Gastroesophageal sphincter (tissue), 4 donors: Measurements from ENCODE around the gene CHGA. TPM values are rescaled to one million over a fixed set of nuclear protein-coding genes. Genes with fewer than 3 reads are reported as not detected.

Experiments
- ATAC-seq: fragments of 150-250 bp; one replicate; pipeline ENCODE4 v1.9.1; 2016; ENCODE audit warnings: mild to moderate bottlenecking, moderate library complexity
- H3K27ac ChIP-seq, 4 donors: fragments of 200-600 bp; sonication (generic) in 3 of 4; 1 replicate in 3 of 4; 2 replicates in 1 of 4; pipeline ENCODE4 v1.5.1; 2016 to 2019
- H3K27me3 ChIP-seq: fragments of 200-600 bp; sonication (generic); one replicate; pipeline ENCODE4 v1.5.1; 2019
- H3K36me3 ChIP-seq, 2 donors: fragments of 200-600 bp; sonication (generic); one replicate each; pipeline ENCODE4 v1.5.1; 2019; ENCODE audit warnings: control low read depth in 1 of 2
- H3K4me1 ChIP-seq, 3 donors: fragments of 200-600 bp; sonication (generic); 1 replicate in 2 of 3; 2 replicates in 1 of 3; pipeline ENCODE4 v1.5.1; 2016 to 2019; ENCODE audit warnings: control low read depth in 2 of 3
- H3K4me3 ChIP-seq, 2 donors: fragments of 200-600 bp; sonication (generic); one replicate each; pipeline ENCODE4 v1.5.1; 2019; ENCODE audit warnings: mild to moderate bottlenecking in 1 of 2, moderate library complexity in 1 of 2
- H3K9me3 ChIP-seq, 3 donors: fragments of 200-600 bp; sonication (generic); one replicate each; pipeline ENCODE4 v1.5.1; 2017 to 2019; ENCODE audit warnings: control low read depth in 2 of 3
- EP300 ChIP-seq: sonication (generic); formaldehyde crosslinking; IDR thresholded peaks from one replicate; pipeline ENCODE4 v1.6.1; 2017; ENCODE audit warnings: antibody characterized with exemption, mild to moderate bottlenecking
- POLR2A ChIP-seq, 2 donors: fragments of 450-650 bp; IDR thresholded peaks; one replicate each; pipeline ENCODE4 v1.6.1; 2017; ENCODE audit warnings: antibody characterized with exemption in 2 of 2, mild to moderate bottlenecking in 2 of 2, moderate library complexity in 1 of 2
- POLR2AphosphoS5 ChIP-seq: sonication (generic); formaldehyde crosslinking; IDR thresholded peaks from one replicate; pipeline ENCODE4 v1.6.1; 2017; ENCODE audit warnings: antibody characterized with exemption
- WGBS, 2 donors: methylation state at CpG; one replicate each; pipeline ENCODE4 v1.1.5; 2018; ENCODE audit warnings: low coverage in 1 of 2; 5-methylcytosine and 5-hydroxymethylcytosine counted together
- total RNA-seq, 4 donors: library from RNA; depleted of rRNA; stranded (reverse); fragments of >200 nt; gene quantifications; one replicate each; pipeline ENCODE4 v1.1.0, GENCODE V29; 2016
- TF ChIP-seq, protein P1 (sequence below), 4 experiments: fragments of 200-600 bp in 2 of 4; fragments of 450-650 bp in 2 of 4; sonication (generic) in 1 of 4; IDR thresholded peaks; one replicate each; pipeline ENCODE4 v1.5.1; 2017 to 2019; ENCODE audit warnings: antibody characterized with exemption in 4 of 4, mild to moderate bottlenecking in 2 of 4, moderate library complexity in 2 of 4

The CHGA gene, protein sequence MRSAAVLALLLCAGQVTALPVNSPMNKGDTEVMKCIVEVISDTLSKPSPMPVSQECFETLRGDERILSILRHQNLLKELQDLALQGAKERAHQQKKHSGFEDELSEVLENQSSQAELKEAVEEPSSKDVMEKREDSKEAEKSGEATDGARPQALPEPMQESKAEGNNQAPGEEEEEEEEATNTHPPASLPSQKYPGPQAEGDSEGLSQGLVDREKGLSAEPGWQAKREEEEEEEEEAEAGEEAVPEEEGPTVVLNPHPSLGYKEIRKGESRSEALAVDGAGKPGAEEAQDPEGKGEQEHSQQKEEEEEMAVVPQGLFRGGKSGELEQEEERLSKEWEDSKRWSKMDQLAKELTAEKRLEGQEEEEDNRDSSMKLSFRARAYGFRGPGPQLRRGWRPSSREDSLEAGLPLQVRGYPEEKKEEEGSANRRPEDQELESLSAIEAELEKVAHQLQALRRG
- 1 to 10 TPM in 3 of 4 donors, not detected in 1; 1.8 TPM for total RNA-seq

DNA sequence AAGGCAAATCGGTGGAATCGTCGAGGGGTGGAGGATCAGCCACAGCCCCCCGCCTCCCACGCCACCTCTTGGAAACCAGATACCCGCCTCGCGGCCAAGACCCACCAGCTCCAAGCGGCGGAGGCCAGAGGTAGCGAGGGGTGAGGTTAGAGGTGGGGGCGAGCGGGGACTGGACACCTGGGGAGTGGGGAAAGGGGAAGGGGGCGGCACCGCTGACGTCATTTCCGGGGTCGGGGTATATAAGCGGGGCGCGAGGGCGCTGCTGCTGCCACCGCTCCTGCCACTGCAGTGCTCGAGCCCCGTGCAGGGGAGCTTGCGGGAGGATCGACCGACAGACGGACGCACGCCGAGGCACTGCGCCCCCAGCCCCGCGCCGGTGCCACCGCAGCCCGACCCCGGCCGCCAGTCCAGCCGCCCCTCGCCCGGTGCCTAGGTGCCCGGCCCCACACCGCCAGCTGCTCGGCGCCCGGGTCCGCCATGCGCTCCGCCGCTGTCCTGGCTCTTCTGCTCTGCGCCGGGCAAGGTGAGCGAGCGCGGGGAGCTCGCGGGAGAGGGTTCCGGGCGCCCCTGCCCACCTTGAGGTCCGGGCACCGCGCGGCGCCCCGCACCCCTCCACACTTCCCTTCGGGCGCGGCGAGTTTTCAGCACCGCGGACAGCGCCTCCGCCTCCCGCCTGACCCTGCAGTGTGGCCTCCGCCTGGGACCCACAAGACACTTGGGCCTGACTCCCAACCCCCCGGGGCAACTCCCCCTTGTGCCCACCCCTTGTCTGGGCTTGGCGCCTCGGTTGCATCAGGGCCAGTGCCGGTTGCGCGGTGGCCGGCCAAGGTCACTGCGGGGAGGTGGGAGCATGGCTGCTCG, at the start of gene CHGA:
Gene CHGA (plus strand): TSS at position 268 of the 861 bp plus-strand sequence. CDS start 210 bp downstream, at position 478.
- no peaks in the 10 kb centered on the region for H3K36me3 ChIP-seq
- peaks cover 0 to 9% (median 0%) of the 10 kb centered on the region in 3 donors for H3K4me1 ChIP-seq
- TF ChIP-seq POLR2A (IDR thresholded peaks at IDR 0.05) = no peak
- 2% methylated on average over 15 of the region's 86 CpGs; no CpG with 5 or more reads in 1 of the 2 donors for WGBS, 2 donors
- H3K4me3 ChIP-seq = no peak within 1 kb of the TSS
- H3K9me3 ChIP-seq = no peaks in the 10 kb centered on the region
- peaks cover 46% of the 10 kb centered on the region for H3K27me3 ChIP-seq
- H3K27ac ChIP-seq = no peak within 1 kb of the TSS
- peak; percentile 68 for ATAC-seq

- TF ChIP-seq POLR2A (IDR thresholded peaks at IDR 0.05) (no peak), POLR2AphosphoS5 (peak; percentile 47)
- Histone ChIP-seq H3K27ac (no peak overlapping the region), H3K4me1 (peaks cover 0 to 11% (median 0%) of the 10 kb centered on the region in 3 donors), H3K9me3 (no peaks in the 10 kb centered on the region), H3K27me3 (peaks cover 25% of the 10 kb centered on the region), H3K4me3 (no peak overlapping the region), H3K36me3 (no peaks in the 10 kb centered on the region)
- ATAC-seq = no peak
- 20 to 50% methylated on average over 5 to 11 of the region's 13 CpGs for WGBS, 2 donors
These were observed 47.8 kb upstream of the CHGA start for GRCh38 chr14:92874962-92875661.

DNA sequence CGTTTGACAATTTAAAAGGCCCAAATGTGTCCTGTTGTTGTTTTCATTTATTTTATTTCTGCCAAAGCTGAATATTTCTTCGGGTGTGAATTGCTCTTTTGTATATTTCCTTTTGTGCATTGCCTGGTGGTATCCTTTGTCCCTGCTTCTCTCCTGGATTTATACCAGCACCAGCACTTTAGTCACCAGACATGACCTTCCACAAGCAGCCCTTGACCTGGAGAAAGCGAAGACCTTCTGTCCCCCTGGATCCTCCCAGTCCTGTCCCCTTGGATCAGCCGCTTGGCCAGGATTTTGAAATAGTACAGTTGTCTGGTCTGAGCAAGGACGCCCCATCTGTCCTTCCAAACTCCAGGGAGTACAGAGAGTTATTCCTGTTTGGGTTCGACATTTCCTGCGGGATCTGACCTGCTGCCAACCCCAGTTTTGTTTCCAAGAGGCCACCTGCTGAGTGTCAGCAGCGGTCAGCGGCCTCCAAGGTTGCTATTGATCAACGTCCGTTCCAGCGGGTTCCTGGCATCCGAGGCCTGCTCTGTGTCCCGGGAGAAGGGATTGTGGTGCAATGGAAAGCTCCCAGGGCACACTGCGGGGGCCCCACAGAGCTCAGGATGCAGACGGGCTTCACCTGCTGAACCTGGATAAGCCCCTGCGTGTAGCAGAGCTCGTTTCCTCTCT, 45.1 kb upstream of the CHGA start:
- ATAC-seq = peak; percentile 85

GRCh38 chr14:92880351-92880750, 42.6 kb upstream of the CHGA start:
- H3K9me3 ChIP-seq = peaks cover 0 to 4% (median 0%) of the 10 kb centered on the region in 3 donors

More for the DNA sequence above, 45.1 kb upstream of the CHGA start:
- TF ChIP-seq, protein P1, sequence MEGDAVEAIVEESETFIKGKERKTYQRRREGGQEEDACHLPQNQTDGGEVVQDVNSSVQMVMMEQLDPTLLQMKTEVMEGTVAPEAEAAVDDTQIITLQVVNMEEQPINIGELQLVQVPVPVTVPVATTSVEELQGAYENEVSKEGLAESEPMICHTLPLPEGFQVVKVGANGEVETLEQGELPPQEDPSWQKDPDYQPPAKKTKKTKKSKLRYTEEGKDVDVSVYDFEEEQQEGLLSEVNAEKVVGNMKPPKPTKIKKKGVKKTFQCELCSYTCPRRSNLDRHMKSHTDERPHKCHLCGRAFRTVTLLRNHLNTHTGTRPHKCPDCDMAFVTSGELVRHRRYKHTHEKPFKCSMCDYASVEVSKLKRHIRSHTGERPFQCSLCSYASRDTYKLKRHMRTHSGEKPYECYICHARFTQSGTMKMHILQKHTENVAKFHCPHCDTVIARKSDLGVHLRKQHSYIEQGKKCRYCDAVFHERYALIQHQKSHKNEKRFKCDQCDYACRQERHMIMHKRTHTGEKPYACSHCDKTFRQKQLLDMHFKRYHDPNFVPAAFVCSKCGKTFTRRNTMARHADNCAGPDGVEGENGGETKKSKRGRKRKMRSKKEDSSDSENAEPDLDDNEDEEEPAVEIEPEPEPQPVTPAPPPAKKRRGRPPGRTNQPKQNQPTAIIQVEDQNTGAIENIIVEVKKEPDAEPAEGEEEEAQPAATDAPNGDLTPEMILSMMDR (IDR thresholded peaks at IDR 0.05) = no peak
- no peak for TF ChIP-seq EP300
- TF ChIP-seq POLR2AphosphoS5 = peak; percentile 71
- Histone ChIP-seq H3K27ac (no peak overlapping the region), H3K9me3 (no peaks in the 10 kb centered on the region), H3K4me3 (no peak overlapping the region), H3K36me3 (no peaks in the 10 kb centered on the region), H3K4me1 (peaks cover 0 to 11% (median 0%) of the 10 kb centered on the region in 3 donors), H3K27me3 (peaks cover 42% of the 10 kb centered on the region)
- WGBS, 2 donors = 20 to 34% methylated on average over 4 to 11 of the region's 18 CpGs

GRCh38 chr14:92880851-92881250, 42.1 kb upstream of the CHGA start:
- Histone ChIP-seq H3K4me1 (peaks cover 0 to 11% (median 0%) of the 10 kb centered on the region in 3 donors), H3K9me3 (peaks cover 0 to 4% (median 0%) of the 10 kb centered on the region in 3 donors), H3K36me3 (no peaks in the 10 kb centered on the region), H3K27me3 (peaks cover 41% of the 10 kb centered on the region), H3K27ac (no peak overlapping the region), H3K4me3 (no peak overlapping the region)
- 40% methylated on average over 2 of the region's 12 CpGs; no CpG with 5 or more reads in 1 of the 2 donors for WGBS, 2 donors
- no peak for ATAC-seq
- TF ChIP-seq, protein P1 (IDR thresholded peaks at IDR 0.05) = peak in 1 of 4 experiments; percentile 19
- no peak for TF ChIP-seq POLR2A (IDR thresholded peaks at IDR 0.05)

More at GRCh38 chr14:92880351-92880750, 42.6 kb upstream of the CHGA start:
- no peak overlapping the region for H3K27ac ChIP-seq
- no peak for ATAC-seq
- TF ChIP-seq POLR2A (IDR thresholded peaks at IDR 0.05) = no peak
- no peak for TF ChIP-seq EP300
- H3K27me3 ChIP-seq = peaks cover 40% of the 10 kb centered on the region
- H3K4me3 ChIP-seq = no peak overlapping the region
- WGBS, 2 donors = 78 to 100% methylated on average over 2 to 3 of the region's 7 CpGs
- peaks cover 0 to 11% (median 0%) of the 10 kb centered on the region in 3 donors for H3K4me1 ChIP-seq
- H3K36me3 ChIP-seq = no peaks in the 10 kb centered on the region
